GM21619 (cell line): ENCODE results near the gene STK24.

Source experiments
- ATAC-seq: cut with Tn5 transposase; IDR thresholded peaks from one replicate; pipeline ENCODE4 v1.9.1; 2021; ENCODE audit not compliant: unreplicated experiment

Gene STK24

DNA sequence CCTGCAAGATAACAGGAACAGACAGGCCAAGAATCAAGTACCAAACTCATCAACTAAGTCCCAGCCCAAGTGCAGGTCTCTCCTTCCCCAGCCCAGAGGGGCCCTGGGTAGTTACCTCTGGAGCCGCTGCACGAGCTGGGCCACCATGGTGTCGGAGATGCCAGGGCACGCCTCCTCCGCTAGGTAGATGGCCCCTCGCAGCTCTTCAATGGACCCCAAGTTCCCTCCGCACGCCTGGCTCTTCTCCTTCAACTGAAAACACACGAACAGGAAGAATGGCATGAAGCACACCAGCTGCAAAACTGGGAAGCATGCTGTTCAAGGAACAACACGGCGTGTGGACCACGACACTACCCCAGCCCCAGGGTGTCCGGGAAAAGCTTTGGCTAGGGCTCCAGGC is 119.9 kb downstream of the STK24 start:
- no peak for ATAC-seq

DNA sequence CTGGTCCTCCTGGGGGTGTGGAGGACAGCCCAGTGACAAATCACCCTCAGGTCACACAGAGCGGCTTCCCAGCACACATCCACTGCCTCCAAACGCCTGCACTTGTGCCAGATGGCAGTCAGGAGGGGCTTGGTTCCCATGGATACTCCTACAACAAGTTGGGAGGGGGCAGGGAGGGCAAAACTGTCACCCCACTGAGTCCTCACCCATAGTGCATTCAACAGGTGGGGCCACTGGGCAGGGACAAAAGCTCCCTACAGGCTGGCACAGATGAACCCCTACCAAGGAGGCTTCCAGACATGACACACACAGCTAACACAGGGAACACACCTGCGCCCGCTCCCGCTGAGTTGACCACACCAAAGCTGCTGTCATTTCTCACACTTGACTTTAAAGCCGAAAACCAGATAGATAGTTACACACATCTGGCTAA is 120.5 kb downstream of the STK24 start:
- no peak for ATAC-seq

DNA sequence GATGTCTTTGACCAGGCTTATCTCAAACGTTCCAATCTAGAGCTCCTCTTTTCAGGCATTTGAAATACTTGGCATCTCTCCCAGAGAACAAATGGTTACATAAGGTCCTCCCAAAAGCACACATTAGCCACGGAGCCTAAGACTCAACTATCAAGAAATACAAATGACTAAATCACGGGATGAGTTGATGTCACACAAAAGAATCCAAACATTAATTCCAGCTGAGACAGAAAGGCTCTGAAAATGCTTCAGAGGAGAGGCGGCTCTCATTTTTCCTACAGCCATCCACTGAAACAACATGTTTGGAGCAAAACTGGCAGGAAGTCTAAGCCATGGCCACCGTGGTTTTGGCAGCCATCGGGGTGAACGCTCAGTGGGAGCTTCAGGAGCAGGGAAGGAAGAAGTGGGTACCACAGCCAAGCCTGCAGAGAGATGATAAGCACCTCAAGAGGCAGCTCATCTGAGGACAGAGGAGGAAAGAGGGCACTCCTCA is 122.5 kb downstream of the STK24 start:
- no peak for ATAC-seq

DNA sequence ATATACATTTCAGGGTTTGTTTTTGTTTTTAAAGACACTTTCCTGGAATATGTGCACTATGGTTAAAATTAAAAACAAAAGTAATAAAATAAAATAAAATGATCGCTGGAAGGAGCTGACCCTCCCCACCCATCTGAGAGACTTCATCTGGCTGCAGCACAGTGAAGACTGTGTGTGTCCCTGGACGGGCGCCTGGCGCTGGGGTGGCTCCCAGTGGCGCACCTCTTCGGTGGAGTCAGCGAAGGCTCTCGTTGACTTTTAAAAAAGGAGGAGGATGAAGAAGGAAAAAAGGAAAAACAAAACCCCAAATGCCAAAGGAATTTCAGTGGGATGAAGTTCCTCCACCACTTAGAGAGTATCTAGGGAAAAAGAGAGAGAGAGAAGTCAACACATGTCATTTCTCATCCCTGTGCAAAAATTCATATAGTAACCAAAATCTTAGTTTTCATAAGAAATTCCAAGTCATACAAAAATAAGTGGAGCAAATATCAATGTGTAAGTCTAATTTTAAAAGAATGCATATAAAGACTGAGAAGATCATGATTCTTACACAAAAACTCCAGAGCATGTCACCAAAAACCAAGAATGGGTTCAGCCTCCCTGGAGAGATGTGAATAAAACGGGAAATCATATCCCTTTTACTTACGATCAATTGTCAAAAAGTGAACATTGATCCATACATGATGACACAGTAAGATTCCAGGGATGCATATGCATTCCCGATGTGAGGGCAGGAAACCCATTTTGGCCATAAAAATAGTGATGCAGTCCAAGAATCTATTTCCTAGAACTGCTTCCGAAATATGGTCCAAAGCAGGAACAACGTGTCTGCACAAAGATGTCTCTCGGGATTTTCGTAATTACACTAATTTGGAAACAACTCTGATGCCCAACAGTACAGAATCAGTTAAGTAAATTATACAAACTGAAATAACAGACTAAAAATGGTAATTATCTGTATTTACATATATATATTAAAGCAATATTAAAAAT is 123.8 kb downstream of the STK24 start:
- no peak for ATAC-seq

DNA sequence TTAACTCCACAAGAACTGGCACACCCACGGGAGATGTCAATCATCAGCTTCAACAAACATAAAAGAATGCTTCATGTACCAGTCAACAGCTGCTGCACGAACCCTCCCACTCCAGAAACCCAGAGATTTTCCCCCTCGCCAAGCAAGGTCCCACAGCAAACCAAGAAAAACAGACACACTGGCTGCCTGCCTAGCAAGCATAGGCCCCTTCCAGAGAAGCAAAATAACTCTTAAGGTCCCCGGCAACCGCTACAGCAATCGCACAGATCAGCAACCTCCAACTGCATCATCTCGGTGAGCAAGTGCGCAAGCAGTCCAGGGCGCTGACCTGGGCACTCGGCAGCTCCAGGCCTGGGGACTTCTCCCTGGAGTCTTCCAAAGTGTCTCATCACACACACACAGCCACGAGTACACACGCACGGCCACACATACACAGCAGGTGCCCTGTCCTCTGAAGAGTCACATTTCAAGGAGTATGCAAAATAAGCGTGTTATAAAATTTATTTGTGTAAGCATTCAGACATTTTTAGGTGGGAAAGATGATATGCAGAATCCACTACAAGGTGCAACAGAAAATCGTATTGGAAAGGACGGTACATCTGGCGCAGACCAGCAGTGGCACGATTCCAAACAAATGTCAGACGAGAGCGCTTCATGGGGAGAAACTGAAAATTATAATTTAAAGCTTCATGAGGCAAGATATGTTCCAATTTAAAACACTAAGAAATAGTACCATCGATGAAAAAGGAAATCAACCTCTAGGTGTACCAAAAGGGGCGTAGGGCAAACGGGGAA is 125.0 kb downstream of the STK24 start:
- ATAC-seq: no peak

DNA sequence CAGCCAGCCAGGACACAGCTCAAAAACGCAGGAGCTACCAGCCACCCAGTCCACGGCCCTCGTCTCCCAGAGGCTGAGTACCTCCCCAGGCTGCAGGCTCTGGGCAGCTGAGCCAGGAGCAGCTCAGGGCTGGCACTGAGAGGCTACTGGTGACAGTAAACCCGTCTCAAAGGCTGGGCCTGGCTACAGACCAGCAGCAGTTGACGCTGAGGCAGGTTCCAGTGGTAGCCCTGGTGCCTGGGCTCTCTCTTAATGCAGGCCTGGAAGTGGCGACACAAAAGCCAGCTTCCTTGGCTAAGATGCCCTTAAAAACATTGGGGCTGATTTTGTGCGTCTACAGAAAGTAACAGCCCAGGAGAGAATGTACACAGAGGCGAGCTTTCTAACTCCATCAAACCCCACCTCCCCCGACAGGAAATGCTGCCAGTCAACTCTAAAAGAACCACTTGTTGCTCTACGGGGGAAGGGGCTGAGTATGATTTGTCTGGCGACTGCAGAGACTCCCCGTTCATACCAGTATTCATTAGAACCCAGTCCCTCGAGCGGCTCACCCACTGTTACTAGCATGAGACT is 126.3 kb downstream of the STK24 start:
- ATAC-seq: no peak

DNA sequence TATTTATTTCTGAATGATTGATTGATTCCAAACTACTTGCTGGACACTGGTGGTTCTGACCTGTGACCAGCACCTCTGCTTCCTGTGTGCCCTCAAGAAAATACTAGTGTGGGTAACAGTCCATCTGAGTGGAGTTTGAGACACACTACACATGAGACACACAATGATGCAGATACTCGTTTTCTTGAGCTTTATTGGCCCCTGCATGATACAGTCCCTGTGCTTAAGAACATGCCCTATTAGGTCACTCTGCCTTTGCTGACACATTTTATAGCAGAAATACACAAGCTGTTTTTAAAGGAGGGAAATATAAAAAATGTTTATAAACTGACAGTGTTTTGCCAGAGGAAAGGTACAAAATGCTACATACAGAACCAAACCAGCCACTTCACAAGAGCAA is 126.9 kb downstream of the STK24 start:
- ATAC-seq: no peak

DNA sequence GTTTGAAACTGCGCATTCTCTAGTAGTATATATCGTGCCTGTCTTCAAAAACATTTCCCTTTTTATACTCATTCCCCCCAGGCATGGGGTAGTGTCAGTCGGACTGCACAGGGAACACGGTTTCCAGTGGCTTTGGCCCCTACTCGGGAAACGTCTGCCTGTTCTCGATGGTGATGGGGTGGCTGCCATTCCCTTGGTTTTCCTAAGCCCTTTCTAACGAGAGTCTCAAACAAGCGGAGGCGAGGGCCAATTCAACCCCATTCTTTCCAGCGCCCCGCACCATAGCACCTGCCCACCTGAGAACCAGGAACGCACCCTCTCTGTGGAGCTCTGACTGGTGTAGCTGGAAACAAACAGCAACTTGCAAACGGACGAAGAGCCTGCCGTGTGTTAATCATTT is 127.6 kb downstream of the STK24 start:
- ATAC-seq: no peak

DNA sequence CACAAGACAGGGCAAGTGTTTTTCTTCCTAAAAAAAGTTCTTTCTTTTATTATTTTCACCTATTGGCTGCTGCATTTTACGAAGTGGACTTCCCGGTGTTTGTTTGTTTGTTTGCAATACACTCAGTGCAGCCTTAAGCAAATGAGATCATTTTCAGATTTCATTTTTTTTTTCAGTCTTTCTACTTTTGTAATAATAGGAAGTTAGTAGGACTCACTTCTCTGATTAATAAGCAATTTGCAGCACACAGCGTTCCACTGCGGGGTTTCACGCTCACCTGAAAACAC is 128.3 kb downstream of the STK24 start:
- no peak for ATAC-seq

DNA sequence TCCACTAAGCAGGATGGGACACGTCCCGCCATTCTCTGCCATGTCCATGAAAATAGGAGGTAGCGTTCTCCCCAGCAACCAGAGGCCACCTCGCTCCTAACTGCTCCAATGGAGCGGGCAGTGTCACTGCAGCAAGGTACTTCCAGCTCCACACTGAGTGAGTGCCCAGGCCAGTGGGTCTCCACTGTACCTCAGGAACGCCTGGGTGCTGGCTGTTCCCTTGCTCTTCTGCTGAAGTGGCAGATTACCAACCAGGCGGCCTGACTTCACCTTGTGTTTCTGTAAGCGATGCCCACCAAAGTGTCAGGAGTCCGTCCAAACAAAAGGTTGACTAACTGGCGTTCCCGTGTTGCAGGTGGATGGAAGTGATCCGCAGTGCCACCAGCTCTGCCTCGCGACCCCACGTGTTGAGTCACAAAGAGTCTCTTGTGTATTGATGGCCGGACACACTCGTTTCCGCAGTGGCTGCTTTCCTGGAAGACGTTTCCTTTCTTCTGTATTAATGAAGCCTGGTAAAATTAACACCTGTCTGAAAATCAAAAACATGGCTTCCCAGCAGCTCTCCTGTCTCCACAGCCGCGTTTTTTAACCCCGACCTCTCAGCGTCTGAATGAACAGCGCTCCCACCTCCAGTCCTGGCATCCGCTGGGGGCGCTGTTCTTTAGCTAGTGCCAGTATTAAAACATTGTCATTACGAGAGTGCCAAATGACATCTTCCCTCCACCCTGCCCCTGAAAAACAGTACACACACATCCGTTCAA is 128.8 kb downstream of the STK24 start:
- ATAC-seq: no peak

DNA sequence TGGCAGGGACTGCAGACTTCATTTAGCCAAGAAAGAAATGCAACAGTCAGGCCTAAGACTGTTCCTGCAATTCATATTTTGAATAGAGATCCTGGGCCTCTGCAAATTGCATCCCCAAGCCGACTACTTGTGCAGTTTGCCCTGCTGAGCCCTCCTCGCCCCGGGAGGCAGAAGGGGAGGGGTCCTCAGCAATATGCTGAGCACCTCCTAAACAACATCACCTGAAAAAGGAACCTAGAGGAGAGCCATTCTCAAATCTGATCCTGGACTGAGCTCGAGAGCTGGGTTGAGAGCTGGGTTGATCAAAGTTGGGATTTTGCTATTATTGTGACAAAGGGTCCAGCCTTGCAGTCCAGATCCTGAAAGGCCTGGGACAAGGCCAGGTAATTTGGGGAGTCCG is 129.8 kb downstream of the STK24 start:
- no peak for ATAC-seq

DNA sequence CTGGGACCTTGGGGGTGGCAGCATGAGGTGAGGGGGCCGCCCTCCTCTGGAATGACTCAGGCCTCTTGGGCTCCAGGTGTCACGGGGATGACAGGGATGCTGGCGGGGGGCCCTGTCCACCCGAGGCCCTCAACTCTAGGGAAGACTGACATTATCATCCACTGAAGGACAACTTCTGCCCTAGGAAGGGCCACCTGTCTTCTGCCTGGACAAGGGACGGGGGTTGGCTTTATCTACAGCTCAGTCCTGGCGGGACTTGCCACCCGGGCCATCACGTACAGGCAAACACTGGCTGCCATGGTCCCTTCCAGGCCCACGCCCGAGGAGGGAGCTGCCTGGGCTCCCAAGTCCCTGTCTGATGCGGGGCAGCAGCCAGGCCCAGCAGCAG is 130.7 kb downstream of the STK24 start:
- ATAC-seq: no peak

DNA sequence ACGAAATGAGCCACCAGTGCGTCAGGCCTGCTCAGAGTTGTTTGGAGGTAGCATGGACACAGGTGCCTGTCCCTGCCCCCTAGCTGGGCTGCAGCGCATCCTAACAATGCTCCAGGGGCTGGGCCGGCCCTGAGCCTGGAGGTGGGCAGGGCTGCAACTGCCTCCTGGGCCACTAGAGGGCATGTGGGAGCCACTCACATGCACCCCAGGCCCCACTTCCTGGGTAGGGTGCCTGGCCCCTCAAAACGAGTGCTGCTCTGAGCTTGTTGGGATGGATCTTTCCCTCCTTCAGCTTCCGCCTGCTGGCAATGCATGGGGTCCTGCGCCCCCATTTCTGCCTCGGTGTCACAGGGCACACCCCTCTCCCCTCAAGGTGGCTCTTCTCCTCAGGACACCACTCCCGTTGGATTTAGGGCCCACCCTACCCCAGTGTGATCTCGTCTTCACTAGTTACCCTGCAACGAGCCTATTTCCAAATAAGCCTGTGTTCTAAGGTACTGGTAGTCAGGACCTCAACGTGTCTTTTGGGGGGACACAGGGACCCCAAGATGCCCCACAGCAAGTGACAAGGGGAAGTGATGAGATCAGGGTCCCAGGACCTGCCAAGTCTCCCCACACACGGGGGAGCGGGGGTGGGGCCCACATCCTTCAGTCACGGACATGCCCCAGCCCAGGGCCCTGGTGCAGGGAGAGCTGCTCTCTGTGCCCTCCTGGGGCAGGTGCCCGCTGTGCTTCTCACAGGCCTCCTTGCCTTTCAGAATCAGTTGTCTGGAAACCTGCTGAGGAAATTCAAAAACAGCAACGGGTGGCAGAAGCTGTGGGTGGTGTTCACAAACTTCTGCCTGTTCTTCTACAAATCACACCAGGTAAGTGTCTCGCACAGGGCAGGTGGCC is 131.3 kb downstream of the STK24 start:
- peak; percentile 88 for ATAC-seq

DNA sequence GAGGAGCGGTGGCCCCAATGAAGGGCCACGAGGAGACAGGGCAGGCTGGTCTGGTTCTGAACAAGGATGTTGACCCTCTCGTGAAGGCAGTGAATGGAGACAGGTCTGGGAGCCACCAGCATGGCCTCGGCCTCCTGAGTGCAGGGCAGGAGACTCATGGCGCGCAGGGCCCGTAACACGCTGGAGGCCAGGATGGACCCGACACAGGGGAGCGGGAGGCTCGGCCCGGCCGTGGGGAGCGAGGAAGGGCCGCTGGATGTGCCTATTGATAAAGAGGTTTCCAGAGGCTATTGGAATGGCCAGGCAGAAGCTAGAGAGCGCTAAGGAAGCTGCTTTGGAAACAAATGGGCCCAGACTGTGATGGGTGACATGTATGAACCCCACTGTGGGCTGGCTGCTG is 132.5 kb downstream of the STK24 start:
- ATAC-seq: no peak

DNA sequence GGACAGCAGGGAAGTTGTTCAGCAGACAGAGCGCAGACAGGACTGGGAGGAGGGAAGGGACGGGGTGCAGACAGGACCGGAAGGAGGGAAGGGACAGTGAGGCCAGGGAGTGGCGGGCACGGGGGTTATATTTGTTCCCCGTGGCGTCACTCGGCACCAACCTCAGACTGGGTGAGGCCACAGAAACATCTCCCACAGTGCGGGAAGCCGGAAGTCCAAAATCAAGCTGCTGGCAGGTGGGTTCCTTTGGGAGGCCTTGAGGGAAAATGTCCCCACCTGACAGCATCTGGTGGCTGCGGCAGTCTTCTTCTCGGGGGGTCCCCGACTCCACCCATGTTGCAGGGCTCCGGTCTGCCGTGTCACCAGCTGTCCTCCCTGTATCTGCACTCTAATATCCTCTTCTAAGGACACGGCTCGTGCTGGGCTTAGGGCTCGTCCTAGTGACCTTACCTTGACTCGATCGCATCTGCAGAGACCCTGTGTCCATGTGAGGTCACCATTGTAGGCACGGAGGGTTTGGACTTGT is 133.0 kb downstream of the STK24 start:
- no peak for ATAC-seq

DNA sequence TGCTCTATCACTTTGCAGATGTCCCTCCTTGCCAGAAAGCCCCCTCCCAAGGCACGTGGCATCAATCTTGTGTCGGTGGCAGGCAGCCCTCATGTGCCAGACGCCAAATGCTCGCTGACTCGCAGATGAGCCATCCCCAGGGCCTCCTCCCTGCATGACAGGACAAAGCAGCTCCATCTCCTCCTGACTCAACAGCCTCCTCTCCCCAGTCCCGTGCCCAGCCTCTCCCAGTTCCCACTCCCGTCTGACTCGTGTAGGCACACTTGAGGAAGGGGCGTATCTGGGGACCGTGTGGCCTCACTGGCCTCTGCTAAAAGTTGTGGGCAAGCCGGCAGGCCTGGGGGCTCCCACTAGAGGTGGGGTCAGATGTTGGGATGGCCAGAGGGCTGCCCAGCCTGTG is 133.6 kb downstream of the STK24 start:
- ATAC-seq: no peak

DNA sequence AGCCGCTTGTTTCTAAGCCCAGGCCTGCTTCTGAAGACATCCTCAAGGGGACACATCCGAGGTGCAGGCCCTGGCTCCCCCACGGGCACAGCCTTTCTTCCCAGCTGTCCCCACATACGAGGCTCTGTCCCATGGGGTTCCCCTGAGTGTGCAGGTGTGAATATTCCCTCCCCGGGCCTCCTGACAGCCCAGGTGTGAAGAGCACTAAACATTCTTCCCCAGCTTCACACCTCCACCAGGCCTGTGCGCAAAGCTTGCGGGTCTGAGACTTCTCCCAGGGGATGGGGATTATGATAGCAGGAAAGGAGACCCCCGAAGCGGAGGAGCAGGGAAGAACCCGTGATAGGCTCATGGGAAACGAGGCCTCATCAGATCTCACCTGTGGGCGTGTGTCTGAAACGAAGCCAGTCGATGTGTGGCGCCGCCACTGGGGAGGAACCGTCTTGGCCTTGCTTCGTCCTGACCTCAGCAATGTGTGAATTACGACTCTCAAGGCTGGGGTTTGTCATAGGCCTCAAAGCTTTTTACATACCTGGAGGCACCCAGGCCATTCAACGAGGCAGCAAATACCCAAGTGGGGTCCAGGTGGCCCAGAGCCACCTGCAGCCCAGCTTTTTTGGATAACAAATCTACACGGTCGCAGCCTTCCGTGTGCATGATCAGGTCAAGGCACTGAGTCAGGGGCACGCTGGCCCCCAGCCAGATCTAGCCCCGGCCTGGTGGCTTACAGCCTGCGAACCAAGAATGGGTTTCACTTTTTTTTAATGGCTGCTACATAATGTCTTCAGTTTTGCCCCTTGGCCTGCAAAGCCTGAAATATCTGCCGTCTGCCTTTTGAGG is 134.3 kb downstream of the STK24 start:
- no peak for ATAC-seq

DNA sequence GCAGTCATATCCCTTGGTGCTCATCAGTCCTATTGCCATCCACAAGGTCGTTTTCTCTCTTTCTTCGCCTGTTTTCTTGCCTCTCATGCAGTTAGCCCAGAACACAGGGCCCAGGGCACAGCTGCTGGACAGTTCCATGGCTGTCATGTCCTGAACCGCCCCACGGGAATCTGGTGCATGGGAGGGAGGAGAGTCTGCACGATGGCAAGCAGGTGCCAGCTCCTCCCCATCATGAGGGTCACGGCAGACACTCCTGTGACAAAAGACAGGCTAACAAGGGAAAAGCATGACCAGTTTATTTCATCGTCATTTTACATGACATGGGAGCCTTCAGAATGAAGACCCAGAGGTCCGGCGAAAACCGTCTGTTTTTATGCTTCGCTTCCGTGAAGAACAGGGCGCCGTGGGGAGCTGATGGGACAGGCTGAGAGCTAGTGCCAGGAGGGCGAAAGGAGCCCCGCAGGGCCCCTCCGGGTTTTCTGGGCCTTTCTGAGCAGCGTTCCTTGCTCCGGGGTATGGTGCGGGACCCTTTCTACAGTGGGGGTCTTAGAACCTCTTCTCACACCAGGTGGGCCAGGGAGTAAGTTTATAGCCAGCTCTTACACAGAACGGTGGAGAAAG is 135.7 kb downstream of the STK24 start:
- ATAC-seq: no peak
